NCI-H345 treated with DMSO at 0.1 percent for 48 hours (cell line): ENCODE results near the gene MPO.

Experiments
- DNase-seq: peaks from one replicate; lab custom pipeline; 2025; ENCODE audit not compliant: unreplicated experiment; lab: John Stamatoyannopoulos, UW

Gene MPO

GRCh38 chr17:58279736-58280479 lies 827 bp downstream of the MPO start:
- DNase-seq, result no peak

GRCh38 chr17:58279016-58279711 lies 1.6 kb downstream of the MPO start:
- DNase-seq, result no peak

- DNase-seq, result no peak
These were observed 2.1 kb downstream of the MPO start for GRCh38 chr17:58278661-58279015.

- no peak for DNase-seq
These were observed 2.7 kb downstream of the MPO start for GRCh38 chr17:58277802-58278595.

GRCh38 chr17:58277107-58277801 lies 3.5 kb downstream of the MPO start:
- DNase-seq, result no peak

- DNase-seq, result no peak
These were observed 4.3 kb downstream of the MPO start for GRCh38 chr17:58276423-58276822.

- DNase-seq, result no peak
These were observed 5.3 kb downstream of the MPO start for GRCh38 chr17:58275417-58275816.

GRCh38 chr17:58273453-58274104 lies 7.2 kb downstream of the MPO start:
- no peak for DNase-seq

- DNase-seq, result no peak
These were observed 8.1 kb downstream of the MPO start for GRCh38 chr17:58272367-58273280.

GRCh38 chr17:58271216-58271931 lies 9.4 kb downstream of the MPO start:
- DNase-seq, result no peak

- no peak for DNase-seq
These were observed 10.1 kb downstream of the MPO start for GRCh38 chr17:58270476-58271215.

- no peak for DNase-seq
These were observed 11.0 kb downstream of the MPO start for GRCh38 chr17:58269557-58270291.

- no peak for DNase-seq
These were observed 11.8 kb downstream of the MPO start for GRCh38 chr17:58268774-58269556.

- no peak for DNase-seq
These were observed 12.4 kb downstream of the MPO start for GRCh38 chr17:58268326-58268725.

- no peak for DNase-seq
These were observed 13.1 kb downstream of the MPO start for GRCh38 chr17:58267347-58268324.
